ENCODE measurements around the gene DISC1.

DNA sequence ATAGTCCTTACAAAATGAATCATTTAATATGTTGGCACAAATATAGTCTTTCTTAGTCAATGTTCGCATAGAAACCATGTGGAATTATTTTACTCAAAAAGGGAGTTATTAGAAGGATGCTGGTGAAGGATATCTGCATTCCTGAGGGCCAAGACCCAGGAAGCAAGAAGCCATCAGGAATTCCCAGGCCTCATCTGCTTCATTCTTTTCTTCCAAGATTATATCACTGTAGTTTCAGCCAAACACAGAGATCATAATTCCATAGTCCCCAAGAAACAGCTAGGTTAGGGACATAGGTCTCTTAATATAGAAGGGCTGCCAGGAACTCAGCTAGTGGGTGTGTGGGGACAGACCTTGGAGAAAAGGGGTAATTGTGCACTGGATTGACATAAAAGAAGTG lies 28.6 kb upstream of the DISC1 start:
- TF ChIP-seq, protein P1, sequence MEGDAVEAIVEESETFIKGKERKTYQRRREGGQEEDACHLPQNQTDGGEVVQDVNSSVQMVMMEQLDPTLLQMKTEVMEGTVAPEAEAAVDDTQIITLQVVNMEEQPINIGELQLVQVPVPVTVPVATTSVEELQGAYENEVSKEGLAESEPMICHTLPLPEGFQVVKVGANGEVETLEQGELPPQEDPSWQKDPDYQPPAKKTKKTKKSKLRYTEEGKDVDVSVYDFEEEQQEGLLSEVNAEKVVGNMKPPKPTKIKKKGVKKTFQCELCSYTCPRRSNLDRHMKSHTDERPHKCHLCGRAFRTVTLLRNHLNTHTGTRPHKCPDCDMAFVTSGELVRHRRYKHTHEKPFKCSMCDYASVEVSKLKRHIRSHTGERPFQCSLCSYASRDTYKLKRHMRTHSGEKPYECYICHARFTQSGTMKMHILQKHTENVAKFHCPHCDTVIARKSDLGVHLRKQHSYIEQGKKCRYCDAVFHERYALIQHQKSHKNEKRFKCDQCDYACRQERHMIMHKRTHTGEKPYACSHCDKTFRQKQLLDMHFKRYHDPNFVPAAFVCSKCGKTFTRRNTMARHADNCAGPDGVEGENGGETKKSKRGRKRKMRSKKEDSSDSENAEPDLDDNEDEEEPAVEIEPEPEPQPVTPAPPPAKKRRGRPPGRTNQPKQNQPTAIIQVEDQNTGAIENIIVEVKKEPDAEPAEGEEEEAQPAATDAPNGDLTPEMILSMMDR (conservative IDR thresholded peaks at IDR 0.05; ENCODE audit: low read depth in 2 of 2): no peak
- TF ChIP-seq POLR2AphosphoS5 (IDR thresholded peaks at IDR 0.05; ENCODE audit: low read depth) (no peak), EZH2 (IDR thresholded peaks at IDR 0.05; ENCODE audit: low read depth, unreplicated experiment) (no peak), EZH2phosphoT487 (IDR thresholded peaks at IDR 0.05; ENCODE audit: unreplicated experiment) (no peak), CREB1 (CRISPR knock-in tag; IDR thresholded peaks at IDR 0.05; ENCODE audit: low read depth) (no peak), REST (IDR thresholded peaks at IDR 0.05; ENCODE audit: unreplicated experiment) (no peak), ETS1 (IDR thresholded peaks at IDR 0.05) (no peak), ZNF114 (CRISPR knock-in tag; IDR thresholded peaks at IDR 0.05) (no peak), JUNB (IDR thresholded peaks at IDR 0.05; ENCODE audit: unreplicated experiment) (no peak), ZNF462 (CRISPR knock-in tag; IDR thresholded peaks at IDR 0.05) (no peak)
